GM19099 (cell line): ENCODE measurements around the gene SHISA6.

Experiments
- POLR2A ChIP-seq: IDR thresholded peaks from 3 replicates; pipeline ENCODE4 v1.6.1; 2011; ENCODE audit warnings: low read depth; ENCODE audit not compliant: insufficient read length; ENCODE audit errors: extremely low read depth

SHISA6 gene

DNA sequence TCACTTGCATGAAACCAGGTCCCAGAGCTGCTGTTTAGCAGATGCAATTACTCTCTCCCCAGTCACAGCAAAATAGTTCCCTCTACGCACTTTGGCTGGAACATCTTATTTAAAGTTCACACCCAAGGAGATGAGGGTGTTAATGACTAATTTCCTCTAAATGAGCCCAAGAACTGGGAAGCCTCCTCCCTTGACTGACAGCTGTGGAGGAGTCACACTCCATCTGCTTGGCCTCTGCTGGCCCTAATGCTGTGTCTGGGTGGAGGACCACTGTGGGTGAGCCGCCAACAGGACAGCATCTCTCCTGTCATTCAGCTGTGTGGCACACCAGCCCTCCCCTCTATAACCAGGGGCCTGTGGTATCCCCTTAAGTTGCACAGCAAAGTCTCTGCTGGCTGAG is 115.4 kb downstream of the SHISA6 start:
- TF ChIP-seq POLR2A, result no peak

DNA sequence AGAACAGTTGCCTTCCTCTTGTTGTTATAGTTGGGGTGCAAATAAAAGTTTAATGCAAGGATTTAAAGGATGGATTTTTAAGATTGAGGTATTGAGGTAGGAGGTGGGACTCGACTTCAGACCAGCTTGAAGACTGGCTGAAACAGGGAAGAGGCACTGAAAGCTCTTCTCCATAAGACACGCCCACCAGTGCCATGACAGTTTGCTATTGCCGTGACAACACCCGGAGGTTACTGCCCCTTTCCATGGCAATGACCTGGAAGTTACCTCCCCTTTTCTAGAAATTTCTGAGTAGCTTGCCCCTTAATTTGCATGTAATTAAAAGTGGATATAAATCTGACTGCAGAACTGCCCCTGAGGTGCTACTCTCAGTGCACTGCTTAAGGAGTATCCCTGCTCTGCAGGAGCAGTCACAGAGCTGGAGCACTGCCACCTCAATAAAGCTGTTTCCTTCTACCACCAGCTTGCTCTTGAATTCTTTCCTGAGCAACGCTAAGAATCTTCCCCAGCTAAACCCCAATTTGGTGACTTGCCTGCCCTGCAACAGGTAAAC is 122.6 kb downstream of the SHISA6 start:
- no peak for TF ChIP-seq POLR2A

DNA sequence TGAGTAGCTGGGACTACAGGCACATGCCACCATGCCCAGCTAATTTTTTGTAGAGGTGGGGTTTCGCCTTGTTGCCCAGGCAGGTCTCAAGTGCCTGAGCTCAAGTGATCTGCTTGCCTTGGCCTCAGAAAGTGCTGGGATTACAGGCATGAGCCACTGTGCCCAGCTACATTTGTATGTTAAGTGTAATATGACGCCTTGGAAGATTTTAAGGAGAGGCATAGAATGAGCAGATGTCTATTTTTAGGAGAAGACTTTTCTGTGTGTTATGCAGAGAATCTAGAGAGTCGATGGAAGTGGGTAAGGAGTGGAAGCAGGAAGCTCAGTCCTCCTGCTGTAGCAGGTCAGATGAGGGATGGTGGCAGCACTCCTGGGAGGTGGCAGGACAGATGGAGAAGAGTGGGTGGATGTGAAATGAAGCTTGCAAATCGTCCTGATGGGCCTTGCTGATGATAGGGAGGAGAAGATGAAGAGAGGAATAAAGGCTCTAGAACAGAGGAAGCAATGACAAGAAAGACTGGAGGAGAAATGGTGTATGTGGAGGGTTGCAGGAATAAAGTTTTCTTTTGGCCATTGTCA is 125.3 kb downstream of the SHISA6 start:
- TF ChIP-seq POLR2A, result no peak

DNA sequence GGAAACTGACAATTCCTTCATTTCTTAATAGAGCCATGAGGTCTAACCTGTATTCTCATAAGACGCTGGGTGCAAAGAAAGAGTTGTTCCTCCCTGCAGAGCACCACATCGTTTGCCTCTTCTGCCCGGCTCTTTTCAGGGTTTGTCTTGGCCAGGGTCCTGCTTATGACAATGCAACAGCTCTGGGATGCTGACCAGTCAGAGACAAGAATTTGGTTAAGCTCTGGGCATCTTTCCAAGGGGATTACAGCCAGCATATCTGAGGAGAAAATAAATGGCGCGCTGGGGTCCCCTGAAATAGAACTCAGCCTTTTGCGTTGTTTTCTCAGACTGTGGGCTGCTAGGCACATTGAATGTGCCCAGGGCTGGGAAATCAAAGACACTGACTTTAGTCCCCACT is 128.6 kb downstream of the SHISA6 start:
- no peak for TF ChIP-seq POLR2A

DNA sequence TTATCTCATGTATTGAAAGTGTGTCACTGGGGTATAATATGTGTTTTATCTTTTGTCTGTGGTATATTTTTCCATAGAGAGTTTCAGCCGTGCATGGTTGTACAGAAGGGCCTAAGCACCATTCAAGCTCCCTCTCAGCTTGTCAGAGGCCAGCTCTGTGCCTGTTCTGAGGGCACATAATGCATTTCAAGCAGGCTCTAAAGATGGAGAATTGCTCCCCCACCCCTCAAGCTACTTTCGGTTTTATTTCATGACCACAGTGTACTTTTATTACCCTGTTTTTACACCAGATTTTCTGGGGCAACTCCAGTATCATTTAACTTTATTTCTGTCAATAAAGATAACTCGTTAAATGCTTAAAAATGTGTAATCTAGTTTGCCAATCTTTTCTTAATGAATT is 131.7 kb downstream of the SHISA6 start:
- TF ChIP-seq POLR2A, result no peak

DNA sequence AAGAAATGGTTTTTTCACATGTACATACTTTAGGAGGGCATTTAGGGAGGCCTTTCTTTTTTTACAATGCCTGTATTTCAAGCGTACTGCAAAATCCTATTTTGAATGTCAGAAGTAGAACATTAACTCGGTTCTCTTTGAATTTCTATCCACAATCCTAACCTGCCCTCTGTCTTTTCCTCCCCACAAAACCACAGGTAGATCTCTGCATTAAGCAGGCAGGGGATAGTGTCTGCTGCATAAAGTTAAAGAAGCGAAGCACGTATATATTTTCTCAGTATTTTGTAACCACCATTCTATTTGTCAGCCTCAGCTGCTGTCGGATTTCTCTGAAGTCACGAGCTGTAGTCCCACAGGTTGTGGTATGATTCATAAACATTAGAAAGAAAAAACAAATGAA is 137.5 kb downstream of the SHISA6 start:
- TF ChIP-seq POLR2A, result no peak

DNA sequence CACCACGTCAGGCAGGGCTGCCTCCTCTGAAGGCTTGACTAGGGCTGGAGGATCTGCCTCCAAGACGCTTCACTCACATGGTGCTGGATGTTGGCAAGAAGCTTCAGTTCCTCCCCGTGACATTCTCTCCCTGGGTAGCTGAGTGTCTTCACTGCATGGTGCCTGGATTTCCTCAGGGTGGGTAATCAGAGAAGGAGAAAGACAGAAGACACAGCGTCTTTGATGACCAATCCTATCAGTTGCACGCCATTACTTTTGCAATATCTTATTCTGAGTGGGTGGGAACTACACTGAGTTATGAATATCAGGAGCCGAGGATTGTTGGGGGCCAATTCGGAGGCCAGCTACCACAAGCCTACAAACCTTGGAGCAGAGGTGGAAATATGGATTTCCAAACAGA is 139.7 kb downstream of the SHISA6 start:
- no peak for TF ChIP-seq POLR2A

DNA sequence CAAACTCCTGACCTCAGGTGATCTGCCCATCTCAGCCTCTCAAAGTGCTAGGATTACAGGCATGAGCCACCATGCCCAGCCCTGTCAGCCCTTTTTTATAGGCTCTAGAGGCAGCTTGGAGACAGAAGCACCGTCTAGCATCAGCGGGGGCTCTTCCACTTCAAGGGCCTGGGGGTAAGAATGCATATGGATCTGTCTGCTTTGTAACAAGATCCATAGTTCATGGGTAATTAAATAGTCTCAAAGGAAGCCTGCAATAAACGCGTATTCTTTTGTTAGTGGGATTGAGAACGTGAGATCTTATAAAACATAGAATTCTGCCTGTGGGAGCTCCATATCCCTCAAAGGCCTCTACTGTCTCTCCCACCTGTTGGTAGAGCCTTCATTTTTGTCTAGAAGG is 142.1 kb downstream of the SHISA6 start:
- TF ChIP-seq POLR2A, result no peak

DNA sequence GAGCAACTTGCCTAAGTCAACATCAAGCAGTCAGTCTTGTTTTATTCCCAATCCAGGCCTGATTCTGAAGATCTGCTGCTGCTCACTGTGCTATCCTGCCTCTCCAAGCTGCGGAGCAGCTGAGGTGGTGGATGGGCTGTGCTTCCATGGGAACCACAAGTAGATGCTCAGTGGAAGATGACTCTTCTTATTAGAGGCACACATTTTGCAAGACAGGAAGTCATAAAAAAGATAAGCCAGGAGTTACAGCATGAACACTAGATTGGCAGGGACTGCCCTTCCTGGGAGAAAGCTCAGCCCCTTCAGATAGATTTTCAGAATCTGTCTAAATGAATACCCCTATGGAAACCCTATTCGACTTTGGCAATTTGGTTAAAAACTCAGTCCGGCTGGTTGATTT is 143.1 kb downstream of the SHISA6 start:
- TF ChIP-seq POLR2A, result no peak

DNA sequence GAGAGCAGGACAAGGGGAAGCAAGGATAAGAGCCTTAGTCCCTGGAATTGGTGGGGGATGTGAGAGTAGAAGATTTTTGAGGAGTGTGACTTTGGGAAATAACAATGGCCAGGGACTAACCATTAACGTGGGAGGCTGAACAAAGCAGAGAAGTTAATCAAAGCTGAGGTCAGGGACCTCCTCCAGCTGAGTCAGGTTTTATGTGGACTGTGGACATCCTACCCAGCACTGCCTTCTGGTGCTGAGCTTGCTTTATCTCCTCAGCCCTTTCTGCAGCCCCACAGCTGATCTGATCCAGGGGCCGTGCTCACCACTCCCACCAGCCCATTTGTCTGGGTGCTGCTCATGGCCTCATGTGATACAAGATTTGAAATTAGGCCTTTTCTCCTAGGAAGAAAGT is 146.6 kb downstream of the SHISA6 start:
- TF ChIP-seq POLR2A, result no peak

DNA sequence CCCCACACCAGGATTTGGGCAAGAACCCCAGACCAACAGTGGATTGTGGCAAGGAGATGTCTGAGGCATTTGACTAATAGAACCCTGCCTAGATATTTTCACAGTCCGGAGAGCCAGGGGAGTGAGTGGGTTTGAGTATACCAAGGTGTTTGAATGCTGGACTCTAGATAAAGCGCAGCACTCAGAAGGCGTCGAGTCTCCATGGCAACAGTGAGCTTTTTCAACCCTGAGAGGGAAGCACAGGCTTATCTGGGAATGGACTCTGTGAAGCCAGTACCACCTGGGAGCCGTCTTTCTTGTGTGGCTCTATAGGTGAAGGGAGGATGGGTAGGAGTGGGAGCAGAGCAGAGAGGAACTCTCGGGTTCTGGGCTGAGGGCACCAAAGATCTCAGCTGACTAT is 147.0 kb downstream of the SHISA6 start:
- TF ChIP-seq POLR2A, result no peak

DNA sequence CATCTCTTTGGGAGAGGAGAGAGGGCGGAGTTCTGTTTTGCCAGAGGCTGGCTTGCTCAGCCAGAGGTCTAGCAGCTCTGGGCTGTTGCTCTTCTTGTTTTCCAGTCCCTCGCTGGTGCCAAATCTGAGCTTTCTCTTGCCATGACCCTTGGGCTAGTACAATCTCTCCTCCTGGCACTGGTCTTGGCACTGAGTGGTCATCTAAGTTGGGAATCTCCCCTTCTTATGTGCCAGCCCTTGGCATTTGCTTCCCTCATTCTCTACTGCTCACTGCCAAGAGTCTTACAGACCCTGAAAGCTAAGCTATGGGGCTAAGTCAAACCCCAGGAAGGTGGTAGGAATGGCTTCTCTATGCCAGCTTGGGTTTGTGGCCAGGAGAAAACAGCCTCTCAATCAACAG is 148.6 kb downstream of the SHISA6 start:
- TF ChIP-seq POLR2A, result no peak

DNA sequence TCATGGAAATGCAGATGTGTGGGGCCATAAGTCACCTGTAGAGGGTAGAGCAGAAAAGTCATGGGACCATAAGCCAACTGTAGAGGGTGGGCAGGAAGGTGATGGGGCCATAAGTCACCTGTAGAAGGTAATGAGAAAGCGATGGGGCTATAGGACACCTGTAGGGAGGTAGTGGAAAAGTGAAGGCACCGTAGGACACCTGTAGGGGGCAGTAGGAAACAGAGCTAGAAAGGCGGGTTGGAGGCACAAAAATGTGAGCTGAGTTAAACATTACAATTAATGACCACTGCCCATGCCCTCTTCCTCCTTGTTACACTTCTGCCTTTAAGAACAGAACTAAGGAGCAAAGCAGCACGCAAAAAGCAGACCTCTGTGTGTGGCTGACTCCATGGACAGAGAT is 150.1 kb downstream of the SHISA6 start:
- no peak for TF ChIP-seq POLR2A

DNA sequence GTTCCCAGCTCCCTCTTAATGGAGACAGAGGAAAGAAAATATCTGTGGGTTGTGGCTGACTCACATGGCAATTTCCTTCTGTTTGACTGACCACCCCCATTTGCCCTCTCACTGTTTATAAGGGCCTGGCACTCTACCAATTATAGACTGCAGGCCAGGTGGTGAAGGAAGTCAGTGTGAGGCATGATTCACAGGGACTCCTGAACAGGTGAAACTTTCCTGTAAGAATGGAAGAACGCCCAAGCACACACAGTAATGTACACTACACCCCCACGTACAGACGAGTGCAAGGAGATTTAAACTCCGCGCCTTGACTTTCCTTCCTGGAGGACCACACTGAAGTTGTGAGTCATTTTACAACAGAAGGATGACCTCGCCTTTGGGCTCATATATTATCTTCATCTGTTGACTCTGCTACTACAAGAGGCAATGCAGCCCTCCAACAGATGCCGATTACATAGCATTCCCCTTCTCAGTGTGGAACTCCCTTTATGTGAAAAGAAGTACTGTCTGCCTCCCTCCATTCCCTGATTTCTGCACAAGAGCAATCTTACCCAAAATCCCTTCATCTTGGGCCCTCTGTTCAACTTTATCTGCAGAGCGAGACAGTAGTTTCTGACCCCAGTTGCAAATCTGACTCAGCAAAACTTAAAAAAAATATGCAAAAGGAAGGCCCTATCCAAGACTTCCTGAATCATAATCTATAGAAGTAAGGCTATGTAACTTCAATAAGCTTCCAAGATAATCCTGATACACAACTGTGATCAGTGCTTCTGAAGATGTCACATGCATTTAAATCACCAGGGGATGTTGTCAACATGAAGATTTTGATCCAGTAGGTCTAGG is 163.6 kb downstream of the SHISA6 start:
- no peak for TF ChIP-seq POLR2A

DNA sequence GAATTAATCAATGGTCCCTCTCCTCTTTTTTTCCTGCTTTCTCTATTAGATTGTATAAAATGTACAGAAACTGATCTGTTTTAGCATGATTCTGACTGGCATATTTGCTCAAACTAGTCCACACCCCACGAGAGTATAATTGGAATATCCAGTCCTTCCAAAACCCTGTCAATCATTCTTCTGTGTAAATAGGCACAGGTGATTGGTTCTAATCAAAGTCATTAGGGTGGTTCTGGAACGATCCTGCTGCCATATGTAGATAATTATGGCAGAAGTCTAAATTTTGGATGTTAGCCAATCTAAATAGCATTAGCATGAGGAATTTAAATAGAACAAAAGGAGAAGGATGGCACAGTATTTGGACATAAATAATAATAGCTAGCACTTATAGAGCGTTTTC is 165.7 kb downstream of the SHISA6 start:
- TF ChIP-seq POLR2A, result no peak

DNA sequence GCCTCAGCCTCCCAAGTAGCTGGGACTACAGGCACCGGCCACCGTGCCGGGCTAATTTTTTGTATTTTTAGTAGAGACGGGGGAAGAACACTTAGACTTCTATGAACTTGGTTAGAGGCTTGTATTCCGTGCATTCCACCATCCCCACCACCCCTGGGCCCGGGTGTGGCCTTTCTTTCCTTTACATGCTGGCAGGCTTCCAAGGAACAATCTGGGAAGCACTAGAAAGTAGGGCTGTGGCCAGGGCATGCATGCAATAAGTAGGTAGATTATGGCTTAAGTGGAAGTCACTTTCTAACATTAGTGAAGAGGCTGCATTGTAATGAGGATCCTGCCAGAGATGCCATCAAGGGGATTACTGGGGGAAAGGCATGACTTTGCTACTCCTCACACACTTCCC is 171.6 kb downstream of the SHISA6 start:
- TF ChIP-seq POLR2A, result no peak

DNA sequence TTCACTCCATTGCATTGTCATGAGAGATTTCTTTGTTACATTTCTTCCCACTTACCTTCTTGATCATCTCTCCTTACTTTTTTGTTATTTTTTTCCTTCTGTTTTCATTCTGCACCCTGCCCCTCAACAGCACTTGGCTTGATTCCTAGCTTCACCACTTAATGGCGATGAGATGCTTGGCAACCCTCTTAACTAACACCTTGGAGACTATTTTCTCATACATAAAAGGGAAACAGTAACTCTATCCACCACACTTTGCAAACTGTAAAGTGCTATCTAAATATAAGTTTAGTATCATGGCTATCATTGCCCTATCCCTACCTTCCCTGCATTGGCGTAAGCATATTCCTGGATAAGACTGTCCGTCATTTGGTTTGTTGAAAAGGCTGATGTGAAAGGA is 177.3 kb downstream of the SHISA6 start:
- TF ChIP-seq POLR2A, result no peak

DNA sequence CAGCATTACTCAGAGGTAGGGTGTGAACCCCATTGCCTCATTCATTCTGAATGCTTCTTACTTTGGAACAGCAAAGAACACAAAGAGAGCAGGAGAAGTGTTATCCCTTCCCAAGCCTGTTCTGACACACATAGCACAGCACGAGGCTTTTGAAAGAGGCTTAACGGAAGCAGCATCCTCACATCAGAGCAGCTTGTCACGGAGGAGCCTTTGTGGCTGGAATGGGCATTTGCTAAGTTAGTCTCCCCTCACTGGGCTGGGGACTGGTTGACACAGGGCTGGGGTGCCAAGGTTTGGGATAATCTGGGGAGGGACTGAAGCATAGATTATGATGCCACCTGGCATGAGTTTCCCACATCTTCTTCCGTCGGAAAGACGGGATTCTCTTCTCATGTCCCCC is 189.7 kb downstream of the SHISA6 start:
- no peak for TF ChIP-seq POLR2A
